D341Med (cell line): ENCODE measurements around the gene ACOX1.

Experiments
- DNase-seq: peaks from one replicate; pipeline ENCODE4 v3.0.0; 2012; ENCODE audit warnings: low spot score

ACOX1 gene

GRCh38 chr17:75909051-75909811, 69.7 kb downstream of the ACOX1 start:
- no peak for DNase-seq

- DNase-seq = no peak
Observed at GRCh38 chr17:75908201-75908600, 70.8 kb downstream of the ACOX1 start.

GRCh38 chr17:75906143-75906884, 72.7 kb downstream of the ACOX1 start:
- DNase-seq = no peak

- peak; percentile 100 for DNase-seq
Observed at GRCh38 chr17:75904749-75905521, 74.0 kb downstream of the ACOX1 start, which contains the start of gene MRPL38. Gene MRPL38 (minus strand): TSS chr17:75904884. CDS start chr17:75904875, 9 bp downstream.

GRCh38 chr17:75902406-75902805, 76.6 kb downstream of the ACOX1 start:
- no peak for DNase-seq

GRCh38 chr17:75901727-75902126, 77.2 kb downstream of the ACOX1 start:
- DNase-seq = no peak

- DNase-seq = no peak
Observed at GRCh38 chr17:75900691-75901533, 78.1 kb downstream of the ACOX1 start.

GRCh38 chr17:75899767-75900468, 79.0 kb downstream of the ACOX1 start:
- no peak for DNase-seq

GRCh38 chr17:75899353-75899752, 79.6 kb downstream of the ACOX1 start:
- no peak for DNase-seq

- DNase-seq = no peak
Observed at GRCh38 chr17:75898791-75899190, 80.2 kb downstream of the ACOX1 start.

GRCh38 chr17:75898065-75898464, 80.9 kb downstream of the ACOX1 start:
- no peak for DNase-seq

- DNase-seq = no peak
Observed at GRCh38 chr17:75897160-75898019, 81.6 kb downstream of the ACOX1 start.

- peak; percentile 99 for DNase-seq
Observed at GRCh38 chr17:75896415-75897159, 82.4 kb downstream of the ACOX1 start, which contains the start of gene TRIM65. Gene TRIM65 (minus strand): TSS chr17:75896951. CDS start chr17:75896937, 14 bp downstream.

- peak; percentile 80 for DNase-seq
Observed at GRCh38 chr17:75895370-75896155, 83.4 kb downstream of the ACOX1 start.

- DNase-seq = no peak
Observed at GRCh38 chr17:75894049-75894733, 84.8 kb downstream of the ACOX1 start.

- DNase-seq = no peak
Observed at GRCh38 chr17:75893305-75894048, 85.5 kb downstream of the ACOX1 start.
